HEK293 (cell line): ENCODE results near the gene KLF16.
A peak's percentile ranks its signal among the peaks of the same experiment; 100 is the strongest.

Experiments
- CTCF ChIA-PET: fragments of 350-600 bp; formaldehyde crosslinking; extraction: SDS; loops from one replicate; lab custom pipeline; 2021; ENCODE audit warnings: antibody characterized with exemption; lab: Yijun Ruan, JAX
- POLR2A ChIA-PET: fragments of 300-600 bp; formaldehyde crosslinking; extraction: SDS; loops from one replicate; lab custom pipeline; 2020; ENCODE audit warnings: antibody characterized with exemption, inconsistent platforms; lab: Yijun Ruan, JAX
- H3K27ac ChIP-seq: fragments of 200-500 bp; sonication (Bioruptor generic); 2 replicates; pipeline ENCODE4 v1.5.1; 2014; ENCODE audit warnings: low read depth, low read length, control low read depth, inconsistent platforms; ENCODE audit errors: extremely low read depth
- H3K36me3 ChIP-seq, 2 experiments: fragments of 200-500 bp in 1 of 2; sonication (Bioruptor generic) in 1 of 2; 1 replicate in 1 of 2; 2 replicates in 1 of 2; pipeline ENCODE4 v1.5.1; 2014 to 2017; ENCODE audit warnings: inconsistent platforms in 2 of 2, low read length in 2 of 2; ENCODE audit not compliant: control insufficient read depth in 2 of 2, insufficient read depth in 1 of 2
- H3K4me1 ChIP-seq: fragments of 200-500 bp; sonication (Bioruptor generic); 2 replicates; pipeline ENCODE4 v1.5.1; 2014; ENCODE audit warnings: mild to moderate bottlenecking, low read length, inconsistent platforms; ENCODE audit not compliant: control insufficient read depth, insufficient read depth
- H3K4me3 ChIP-seq: 2 replicates; pipeline ENCODE4 v1.5.1; 2011; ENCODE audit warnings: low read depth, mild to moderate bottlenecking, control low read depth, low read length, moderate library complexity
- H3K9me3 ChIP-seq: fragments of 200-500 bp; sonication (Bioruptor generic); 2 replicates; pipeline ENCODE4 v1.5.1; 2014; ENCODE audit warnings: low read depth, low read length, inconsistent platforms; ENCODE audit not compliant: control insufficient read depth, insufficient read depth
- GLIS1 ChIP-seq: fragments of 450-650 bp; formaldehyde crosslinking; IDR thresholded peaks from 2 replicates; pipeline ENCODE4 v1.5.1; 2016; ENCODE audit warnings: missing biosample characterization, missing genetic modification characterization
- KLF9 ChIP-seq: fragments of 450-650 bp; formaldehyde crosslinking; IDR thresholded peaks from 2 replicates; pipeline ENCODE4 v1.5.1; 2016; ENCODE audit warnings: missing biosample characterization, missing genetic modification characterization, low read depth
- SP2 ChIP-seq: fragments of 450-650 bp; formaldehyde crosslinking; IDR thresholded peaks from 2 replicates; pipeline ENCODE4 v1.5.1; 2016; ENCODE audit warnings: missing biosample characterization, missing genetic modification characterization
- WT1 ChIP-seq: fragments of 450-650 bp; formaldehyde crosslinking; IDR thresholded peaks from 2 replicates; pipeline ENCODE4 v1.5.1; 2016; ENCODE audit warnings: missing biosample characterization, missing genetic modification characterization
- ZBTB21 ChIP-seq: fragments of 450-650 bp; formaldehyde crosslinking; IDR thresholded peaks from 2 replicates; pipeline ENCODE4 v1.5.1; 2017; ENCODE audit warnings: missing biosample characterization, missing genetic modification characterization
- ZBTB7A ChIP-seq: fragments of 450-650 bp; formaldehyde crosslinking; IDR thresholded peaks from 2 replicates; pipeline ENCODE4 v1.5.1; 2016; ENCODE audit warnings: low read depth, missing biosample characterization, missing genetic modification characterization
- ZEB2 ChIP-seq: fragments of 450-650 bp; formaldehyde crosslinking; IDR thresholded peaks from 2 replicates; pipeline ENCODE4 v1.5.1; 2016; ENCODE audit warnings: missing biosample characterization, missing genetic modification characterization
- ZFP69B ChIP-seq: fragments of 450-650 bp; formaldehyde crosslinking; IDR thresholded peaks from 2 replicates; pipeline ENCODE4 v1.5.1; 2016; ENCODE audit warnings: missing biosample characterization, missing genetic modification characterization
- ZNF16 ChIP-seq: fragments of 450-650 bp; formaldehyde crosslinking; IDR thresholded peaks from 2 replicates; pipeline ENCODE4 v1.5.1; 2016; ENCODE audit warnings: low read depth, missing biosample characterization, missing genetic modification characterization
- ZNF311 ChIP-seq: fragments of 450-650 bp; formaldehyde crosslinking; IDR thresholded peaks from 2 replicates; pipeline ENCODE4 v1.5.1; 2017; ENCODE audit warnings: missing biosample characterization, missing genetic modification characterization, borderline replicate concordance
- ZNF37A ChIP-seq: fragments of 450-650 bp; IDR thresholded peaks from 2 replicates; pipeline ENCODE4 v1.5.1; 2018; ENCODE audit warnings: missing biosample characterization, missing genetic modification characterization
- ZNF514 ChIP-seq: fragments of 450-650 bp; formaldehyde crosslinking; IDR thresholded peaks from 2 replicates; pipeline ENCODE4 v1.5.1; 2016; ENCODE audit warnings: missing biosample characterization, missing genetic modification characterization
- ZNF610 ChIP-seq: fragments of 450-650 bp; formaldehyde crosslinking; IDR thresholded peaks from 2 replicates; pipeline ENCODE4 v1.5.1; 2016; ENCODE audit warnings: missing biosample characterization, missing genetic modification characterization, borderline replicate concordance
- ZNF664 ChIP-seq: fragments of 450-650 bp; formaldehyde crosslinking; IDR thresholded peaks from 2 replicates; pipeline ENCODE4 v1.5.1; 2016; ENCODE audit warnings: missing biosample characterization, missing genetic modification characterization
- ZNF701 ChIP-seq: fragments of 450-650 bp; formaldehyde crosslinking; IDR thresholded peaks from 2 replicates; pipeline ENCODE4 v1.5.1; 2016; ENCODE audit warnings: missing biosample characterization, missing genetic modification characterization
- ZXDB ChIP-seq: fragments of 450-650 bp; formaldehyde crosslinking; IDR thresholded peaks from 2 replicates; pipeline ENCODE4 v1.5.1; 2016; ENCODE audit warnings: missing biosample characterization, missing genetic modification characterization
- TF ChIP-seq, protein P1 (sequence below): fragments of 450-650 bp; formaldehyde crosslinking; IDR thresholded peaks from 2 replicates; pipeline ENCODE4 v1.5.1; 2016; ENCODE audit warnings: missing biosample characterization, missing genetic modification characterization
- TF ChIP-seq, protein P2 (sequence below): fragments of 450-650 bp; formaldehyde crosslinking; IDR thresholded peaks from 2 replicates; pipeline ENCODE4 v1.5.1; 2016; ENCODE audit warnings: missing biosample characterization, missing genetic modification characterization
- TF ChIP-seq, protein P3 (sequence below): fragments of 450-650 bp; formaldehyde crosslinking; IDR thresholded peaks from 2 replicates; pipeline ENCODE4 v1.5.1; 2016; ENCODE audit warnings: missing biosample characterization, missing genetic modification characterization
- TF ChIP-seq, protein P4 (sequence below): fragments of 450-650 bp; formaldehyde crosslinking; IDR thresholded peaks from 2 replicates; pipeline ENCODE4 v1.5.0; 2017; ENCODE audit warnings: missing biosample characterization, missing genetic modification characterization, borderline replicate concordance
- TF ChIP-seq, protein P5 (sequence below): fragments of 450-650 bp; formaldehyde crosslinking; IDR thresholded peaks from 2 replicates; pipeline ENCODE4 v1.5.1; 2016; ENCODE audit warnings: missing biosample characterization, missing genetic modification characterization

KLF16 gene

DNA sequence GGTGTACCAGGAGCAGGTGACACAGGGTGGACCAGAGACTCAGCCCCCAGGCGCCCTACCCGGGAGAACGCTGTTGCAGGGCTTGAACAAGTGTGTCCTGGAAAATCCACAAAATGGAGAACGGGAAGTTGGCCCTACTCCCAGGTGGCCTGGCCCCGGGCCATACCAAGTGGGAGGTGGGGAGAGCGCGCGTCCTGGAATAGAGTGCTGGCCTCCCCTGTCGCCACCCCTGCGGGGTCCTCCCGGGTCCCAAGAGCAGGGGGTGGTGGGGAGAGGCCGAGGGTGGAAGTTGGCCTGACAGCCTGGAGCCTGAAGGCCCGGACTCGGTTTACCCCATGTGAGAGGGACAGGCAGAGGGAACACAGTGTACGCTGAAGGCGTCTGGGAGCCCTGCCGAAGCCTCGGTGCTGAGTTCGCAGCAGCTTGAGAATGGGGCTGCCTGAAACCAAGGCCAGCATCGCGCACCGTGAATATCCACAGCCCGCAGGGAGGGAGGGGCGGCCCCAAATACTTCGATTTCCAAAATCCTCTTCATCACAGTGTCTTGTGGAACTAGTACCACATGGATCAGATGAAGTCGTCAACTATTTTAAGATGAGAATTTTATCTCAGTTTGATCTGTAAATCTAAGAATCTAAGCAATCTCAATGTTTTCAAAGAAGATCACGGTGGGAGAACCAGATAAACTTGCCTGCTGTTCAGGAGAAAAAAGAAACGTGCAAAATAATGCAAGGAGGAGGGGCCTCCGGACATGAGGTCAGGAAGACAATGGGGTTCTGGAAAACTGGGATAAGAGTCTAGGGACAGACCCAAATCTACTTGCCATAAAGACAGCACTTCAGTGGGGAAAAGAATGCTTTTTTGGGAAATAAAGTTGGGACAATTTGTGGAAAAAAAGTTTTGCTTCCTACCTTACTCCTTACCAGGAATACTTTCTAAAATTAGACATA lies 10.4 kb upstream of the KLF16 start (continued):
- TF ChIP-seq ZNF37A (tag by site-specific recombination) (no peak), ZXDB (tag by site-specific recombination) (no peak), GLIS1 (tag by site-specific recombination) (peak; percentile 28; the same call in 1 of the 2 replicates), SP2 (tag by site-specific recombination) (no peak), ZNF610 (no peak), ZNF16 (tag by site-specific recombination) (no peak)
- TF ChIP-seq, protein P1, sequence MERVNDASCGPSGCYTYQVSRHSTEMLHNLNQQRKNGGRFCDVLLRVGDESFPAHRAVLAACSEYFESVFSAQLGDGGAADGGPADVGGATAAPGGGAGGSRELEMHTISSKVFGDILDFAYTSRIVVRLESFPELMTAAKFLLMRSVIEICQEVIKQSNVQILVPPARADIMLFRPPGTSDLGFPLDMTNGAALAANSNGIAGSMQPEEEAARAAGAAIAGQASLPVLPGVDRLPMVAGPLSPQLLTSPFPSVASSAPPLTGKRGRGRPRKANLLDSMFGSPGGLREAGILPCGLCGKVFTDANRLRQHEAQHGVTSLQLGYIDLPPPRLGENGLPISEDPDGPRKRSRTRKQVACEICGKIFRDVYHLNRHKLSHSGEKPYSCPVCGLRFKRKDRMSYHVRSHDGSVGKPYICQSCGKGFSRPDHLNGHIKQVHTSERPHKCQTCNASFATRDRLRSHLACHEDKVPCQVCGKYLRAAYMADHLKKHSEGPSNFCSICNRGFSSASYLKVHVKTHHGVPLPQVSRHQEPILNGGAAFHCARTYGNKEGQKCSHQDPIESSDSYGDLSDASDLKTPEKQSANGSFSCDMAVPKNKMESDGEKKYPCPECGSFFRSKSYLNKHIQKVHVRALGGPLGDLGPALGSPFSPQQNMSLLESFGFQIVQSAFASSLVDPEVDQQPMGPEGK (tag by site-specific recombination), result no peak

DNA sequence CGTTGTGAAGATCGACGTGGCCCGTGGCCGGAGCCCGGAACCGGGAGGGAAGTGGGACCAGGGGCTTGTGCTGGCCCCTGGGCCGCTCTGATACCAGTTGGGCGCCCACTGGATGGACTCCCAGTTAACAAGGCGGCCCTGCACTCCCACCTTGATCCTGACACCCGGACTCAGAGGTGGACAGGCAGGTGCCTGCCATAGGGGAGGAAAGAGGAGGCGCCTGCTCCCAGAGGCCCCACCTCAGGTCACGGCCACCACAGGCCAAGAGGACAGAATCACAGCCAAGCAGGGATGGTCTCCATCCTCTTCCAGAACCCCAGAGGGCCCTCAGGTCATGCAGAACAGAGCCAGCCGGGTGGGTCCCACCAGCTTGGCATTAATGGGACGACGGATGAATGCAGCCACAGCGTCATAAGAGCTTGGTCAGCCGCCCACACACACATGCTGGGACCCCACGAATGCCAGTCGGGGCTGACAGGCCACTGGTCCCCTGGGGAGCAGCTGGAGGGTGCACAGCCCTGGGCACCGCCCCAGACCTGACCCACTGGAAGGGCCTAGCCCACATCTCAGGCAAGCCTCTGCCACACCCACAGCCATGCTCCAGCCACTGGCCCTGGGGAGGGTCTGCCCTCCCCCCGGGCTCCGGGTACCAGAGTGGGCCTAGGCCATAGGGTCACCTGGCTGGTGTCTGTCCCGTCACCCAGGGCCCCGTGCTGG lies 9.6 kb upstream of the KLF16 start:
- Histone ChIP-seq H3K4me3 (no peak overlapping the region), H3K9me3 (no peaks in the 10 kb centered on the region), H3K36me3 (peaks cover 0 to 18% of the 10 kb centered on the region in 2 experiments; a peak in 2 of 3 replicates), H3K4me1 (peaks cover 10% of the 10 kb centered on the region), H3K27ac (no peak overlapping the region; the same call in 1 of the 2 replicates)
- POLR2A ChIA-PET, result no interaction called here
- CTCF ChIA-PET, result no interaction called here
- TF ChIP-seq, protein P2, sequence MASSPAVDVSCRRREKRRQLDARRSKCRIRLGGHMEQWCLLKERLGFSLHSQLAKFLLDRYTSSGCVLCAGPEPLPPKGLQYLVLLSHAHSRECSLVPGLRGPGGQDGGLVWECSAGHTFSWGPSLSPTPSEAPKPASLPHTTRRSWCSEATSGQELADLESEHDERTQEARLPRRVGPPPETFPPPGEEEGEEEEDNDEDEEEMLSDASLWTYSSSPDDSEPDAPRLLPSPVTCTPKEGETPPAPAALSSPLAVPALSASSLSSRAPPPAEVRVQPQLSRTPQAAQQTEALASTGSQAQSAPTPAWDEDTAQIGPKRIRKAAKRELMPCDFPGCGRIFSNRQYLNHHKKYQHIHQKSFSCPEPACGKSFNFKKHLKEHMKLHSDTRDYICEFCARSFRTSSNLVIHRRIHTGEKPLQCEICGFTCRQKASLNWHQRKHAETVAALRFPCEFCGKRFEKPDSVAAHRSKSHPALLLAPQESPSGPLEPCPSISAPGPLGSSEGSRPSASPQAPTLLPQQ (tag by site-specific recombination), result peak; percentile 40; the same call in 1 of the 2 replicates
- peak; percentile 60; the same call in 1 of the 2 replicates for TF ChIP-seq ZFP69B
- no peak for TF ChIP-seq ZBTB7A (tag by site-specific recombination)

DNA sequence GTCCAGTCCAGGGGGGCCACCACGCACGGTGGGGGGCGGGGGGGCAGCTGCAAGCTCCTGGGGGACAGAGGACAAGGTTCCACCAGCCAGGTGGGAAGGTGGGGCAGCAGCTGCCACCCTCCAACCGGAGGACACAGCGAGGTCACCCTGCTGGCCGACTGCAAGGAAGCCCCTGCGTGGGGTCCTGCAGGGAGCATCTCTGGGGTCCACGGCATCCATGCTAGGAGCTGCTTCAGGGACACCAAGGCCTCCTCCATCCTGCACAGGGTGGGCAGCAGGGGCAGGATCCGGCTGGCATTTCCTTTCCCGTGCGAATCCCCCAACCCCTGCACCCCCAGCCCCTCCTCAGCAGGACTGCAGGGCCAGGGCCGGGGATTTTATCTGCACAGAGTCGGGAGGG lies 8.3 kb upstream of the KLF16 start:
- peaks cover 0 to 18% of the 10 kb centered on the region in 2 experiments; a peak in 2 of 3 replicates for H3K36me3 ChIP-seq
- H3K4me3 ChIP-seq, result no peak overlapping the region
- peaks cover 10% of the 10 kb centered on the region for H3K4me1 ChIP-seq
- CTCF ChIA-PET, result no interaction called here
- H3K27ac ChIP-seq, result no peak overlapping the region
- no peaks in the 10 kb centered on the region for H3K9me3 ChIP-seq
- no peak for TF ChIP-seq ZEB2 (tag by site-specific recombination)
- TF ChIP-seq, protein P3, sequence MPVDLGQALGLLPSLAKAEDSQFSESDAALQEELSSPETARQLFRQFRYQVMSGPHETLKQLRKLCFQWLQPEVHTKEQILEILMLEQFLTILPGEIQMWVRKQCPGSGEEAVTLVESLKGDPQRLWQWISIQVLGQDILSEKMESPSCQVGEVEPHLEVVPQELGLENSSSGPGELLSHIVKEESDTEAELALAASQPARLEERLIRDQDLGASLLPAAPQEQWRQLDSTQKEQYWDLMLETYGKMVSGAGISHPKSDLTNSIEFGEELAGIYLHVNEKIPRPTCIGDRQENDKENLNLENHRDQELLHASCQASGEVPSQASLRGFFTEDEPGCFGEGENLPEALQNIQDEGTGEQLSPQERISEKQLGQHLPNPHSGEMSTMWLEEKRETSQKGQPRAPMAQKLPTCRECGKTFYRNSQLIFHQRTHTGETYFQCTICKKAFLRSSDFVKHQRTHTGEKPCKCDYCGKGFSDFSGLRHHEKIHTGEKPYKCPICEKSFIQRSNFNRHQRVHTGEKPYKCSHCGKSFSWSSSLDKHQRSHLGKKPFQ (tag by site-specific recombination), result no peak
- TF ChIP-seq ZBTB21 (tag by site-specific recombination), result no peak
- TF ChIP-seq, protein P4, sequence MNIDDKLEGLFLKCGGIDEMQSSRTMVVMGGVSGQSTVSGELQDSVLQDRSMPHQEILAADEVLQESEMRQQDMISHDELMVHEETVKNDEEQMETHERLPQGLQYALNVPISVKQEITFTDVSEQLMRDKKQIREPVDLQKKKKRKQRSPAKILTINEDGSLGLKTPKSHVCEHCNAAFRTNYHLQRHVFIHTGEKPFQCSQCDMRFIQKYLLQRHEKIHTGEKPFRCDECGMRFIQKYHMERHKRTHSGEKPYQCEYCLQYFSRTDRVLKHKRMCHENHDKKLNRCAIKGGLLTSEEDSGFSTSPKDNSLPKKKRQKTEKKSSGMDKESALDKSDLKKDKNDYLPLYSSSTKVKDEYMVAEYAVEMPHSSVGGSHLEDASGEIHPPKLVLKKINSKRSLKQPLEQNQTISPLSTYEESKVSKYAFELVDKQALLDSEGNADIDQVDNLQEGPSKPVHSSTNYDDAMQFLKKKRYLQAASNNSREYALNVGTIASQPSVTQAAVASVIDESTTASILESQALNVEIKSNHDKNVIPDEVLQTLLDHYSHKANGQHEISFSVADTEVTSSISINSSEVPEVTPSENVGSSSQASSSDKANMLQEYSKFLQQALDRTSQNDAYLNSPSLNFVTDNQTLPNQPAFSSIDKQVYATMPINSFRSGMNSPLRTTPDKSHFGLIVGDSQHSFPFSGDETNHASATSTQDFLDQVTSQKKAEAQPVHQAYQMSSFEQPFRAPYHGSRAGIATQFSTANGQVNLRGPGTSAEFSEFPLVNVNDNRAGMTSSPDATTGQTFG (tag by site-specific recombination), result no peak
- TF ChIP-seq ZNF311 (tag by site-specific recombination), result no peak
- TF ChIP-seq ZNF701 (tag by site-specific recombination), result no peak
- no peak for TF ChIP-seq ZNF514
- TF ChIP-seq, protein P5, sequence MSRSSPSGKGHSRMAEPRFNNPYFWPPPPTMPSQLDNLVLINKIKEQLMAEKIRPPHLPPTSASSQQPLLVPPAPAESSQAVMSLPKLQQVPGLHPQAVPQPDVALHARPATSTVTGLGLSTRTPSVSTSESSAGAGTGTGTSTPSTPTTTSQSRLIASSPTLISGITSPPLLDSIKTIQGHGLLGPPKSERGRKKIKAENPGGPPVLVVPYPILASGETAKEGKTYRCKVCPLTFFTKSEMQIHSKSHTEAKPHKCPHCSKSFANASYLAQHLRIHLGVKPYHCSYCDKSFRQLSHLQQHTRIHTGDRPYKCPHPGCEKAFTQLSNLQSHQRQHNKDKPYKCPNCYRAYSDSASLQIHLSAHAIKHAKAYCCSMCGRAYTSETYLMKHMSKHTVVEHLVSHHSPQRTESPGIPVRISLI (tag by site-specific recombination), result no peak
- no peak for TF ChIP-seq KLF9 (tag by site-specific recombination)
- no peak for TF ChIP-seq ZNF664 (tag by site-specific recombination)
- TF ChIP-seq WT1 (tag by site-specific recombination), result no peak
- POLR2A ChIA-PET, result interaction anchor here (1.0 kb wide), 1 partner anchor 14 kb away, joined by 3 read pairs; no protein-coding TSS in a partner anchor
